Amniotic epithelial cell (primary cell): ENCODE results near the gene GHRH.
A peak's percentile ranks its signal among the peaks of the same experiment; 100 is the strongest.

Experiments used
- DNase-seq: peaks from one replicate; pipeline ENCODE4 v3.0.0-alpha.2; 2010; ENCODE audit warnings: low read depth

GHRH gene

GRCh38 chr20:37261714-37262113 is at the start of gene GHRH:
TSS of gene GHRH (minus strand) at chr20:37261814. CDS start at chr20:37256889, 4,925 bp downstream.
- no peak for DNase-seq

GRCh38 chr20:37310951-37311350 is 49.3 kb upstream of the GHRH start:
- DNase-seq, result no peak

GRCh38 chr20:37309936-37310590 is 48.4 kb upstream of the GHRH start:
- DNase-seq, result peak; percentile 37

- no peak for DNase-seq
Observed at GRCh38 chr20:37309290-37309689, 47.7 kb upstream of the GHRH start.

GRCh38 chr20:37308086-37309050 is 46.8 kb upstream of the GHRH start:
- no peak for DNase-seq

- DNase-seq, result no peak
Observed at GRCh38 chr20:37305839-37306238, 44.2 kb upstream of the GHRH start.

GRCh38 chr20:37305079-37305478 is 43.5 kb upstream of the GHRH start:
- no peak for DNase-seq

- no peak for DNase-seq
Observed at GRCh38 chr20:37303637-37304036, 42.0 kb upstream of the GHRH start.

- no peak for DNase-seq
Observed at GRCh38 chr20:37302981-37303380, 41.4 kb upstream of the GHRH start.

GRCh38 chr20:37301558-37301957 is 39.9 kb upstream of the GHRH start:
- no peak for DNase-seq

- DNase-seq, result no peak
Observed at GRCh38 chr20:37301120-37301519, 39.5 kb upstream of the GHRH start.

- DNase-seq, result no peak
Observed at GRCh38 chr20:37299718-37300528, 38.3 kb upstream of the GHRH start.

GRCh38 chr20:37298190-37298939 is 36.8 kb upstream of the GHRH start:
- DNase-seq, result peak; percentile 76

- DNase-seq, result peak; percentile 76
Observed at GRCh38 chr20:37297066-37297736, 35.6 kb upstream of the GHRH start.

GRCh38 chr20:37296371-37296770 is 34.8 kb upstream of the GHRH start:
- DNase-seq, result no peak

- peak; percentile 50 for DNase-seq
Observed at GRCh38 chr20:37295595-37295994, 34.0 kb upstream of the GHRH start.

GRCh38 chr20:37295001-37295400 is 33.4 kb upstream of the GHRH start:
- peak; percentile 99 for DNase-seq

GRCh38 chr20:37294262-37294981 is 32.8 kb upstream of the GHRH start:
- DNase-seq, result peak; percentile 90

- no peak for DNase-seq
Observed at GRCh38 chr20:37293301-37293943, 31.8 kb upstream of the GHRH start.

GRCh38 chr20:37291724-37292126 is 30.1 kb upstream of the GHRH start:
- no peak for DNase-seq
